NCI-H460 (cell line): ENCODE data around the gene BAHD1. TPM values are rescaled to one million over a fixed set of nuclear protein-coding genes. Genes with fewer than 3 reads are reported as not detected.

Experiments used
- DNase-seq: peaks from one replicate; pipeline ENCODE4 v3.0.0-alpha.2; 2016; ENCODE audit warnings: low read depth; ENCODE audit errors: extremely low read depth
- total RNA-seq: library from RNA; depleted of rRNA; stranded (reverse); fragments of >200 nt; shearing (Covaris generic); gene quantifications from 2 replicates; pipeline ENCODE4 v1.2.3, GENCODE V29; 2014

BAHD1 gene
- total RNA-seq, 1 experiment from 2014 or later = 7.2 TPM

DNA sequence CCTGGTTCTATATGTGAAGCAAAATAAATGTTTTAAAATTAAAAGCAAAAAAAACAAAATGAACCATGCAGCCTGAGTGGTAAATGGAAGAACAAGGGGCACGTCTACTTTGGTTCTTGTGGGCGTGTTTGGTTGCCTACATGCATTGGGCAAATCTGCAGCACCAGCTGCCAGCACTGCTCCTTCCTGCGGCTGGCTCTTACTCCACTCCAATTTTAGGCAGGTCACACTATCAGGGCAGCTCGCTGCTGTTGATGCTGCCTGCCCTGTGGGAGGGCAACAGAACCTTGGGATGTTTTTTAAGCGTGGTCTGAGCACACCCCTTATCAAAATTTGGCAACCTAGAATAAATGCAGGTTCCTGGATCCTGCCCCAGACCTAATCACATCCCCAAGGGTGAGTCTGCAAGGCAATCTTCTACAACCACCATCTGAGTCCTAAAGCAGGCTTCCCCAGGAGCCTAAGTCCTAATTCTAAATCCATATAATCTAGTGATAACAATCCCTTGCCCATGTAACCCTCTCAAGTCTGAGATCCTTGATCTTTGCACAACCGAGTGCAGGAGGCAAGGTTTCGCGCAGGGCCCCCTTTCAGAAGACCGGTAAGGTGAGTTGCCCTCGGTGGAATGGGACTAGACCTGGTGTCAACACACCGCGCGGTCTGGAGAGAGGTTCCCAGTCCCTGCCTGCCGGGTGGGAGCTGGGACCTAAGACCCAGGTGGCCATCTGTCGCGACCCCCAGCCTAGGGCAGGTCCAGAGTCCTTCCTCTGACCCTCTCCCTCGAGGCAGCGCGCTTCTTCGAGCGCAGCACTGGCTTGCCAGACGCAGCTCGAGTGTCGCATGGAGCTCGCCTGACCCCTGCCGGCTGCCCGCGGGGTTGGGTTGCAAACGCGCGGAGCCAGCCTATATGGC, 19.3 kb upstream of the BAHD1 start:
- peak; percentile 62 for DNase-seq

DNA sequence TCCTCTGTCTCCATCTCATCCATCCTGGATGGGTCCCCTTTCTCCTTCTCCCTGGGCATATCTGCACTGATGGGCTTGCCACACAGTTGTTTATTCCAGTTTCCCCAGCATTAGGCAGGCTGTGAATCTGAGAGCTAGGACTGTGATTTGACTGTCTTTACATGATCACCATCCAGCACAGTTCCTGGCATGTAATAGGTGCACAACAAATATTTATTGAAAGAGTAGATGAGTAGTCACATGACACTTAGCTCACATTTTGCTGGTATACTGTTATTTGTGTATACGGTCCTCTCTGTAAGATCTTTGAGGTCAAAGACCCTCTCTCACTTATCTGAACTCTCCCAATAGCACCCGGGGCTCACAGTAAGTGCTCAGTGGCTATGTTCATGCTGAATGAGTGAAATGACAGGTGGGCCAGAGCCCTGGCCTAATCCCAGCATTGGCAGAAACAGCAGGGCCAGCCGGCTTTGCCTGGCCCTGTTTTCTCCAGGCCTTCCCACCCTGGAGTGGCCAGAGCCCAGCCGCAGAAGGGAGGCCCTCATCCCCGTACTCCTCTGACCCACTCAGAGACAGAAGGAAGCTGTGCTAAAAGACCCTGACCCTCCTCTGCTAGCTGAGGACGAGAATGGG, 16.2 kb upstream of the BAHD1 start:
- DNase-seq = no peak

- DNase-seq = no peak
These were observed 15.1 kb upstream of the BAHD1 start for GRCh38 chr15:40425681-40426080.

DNA sequence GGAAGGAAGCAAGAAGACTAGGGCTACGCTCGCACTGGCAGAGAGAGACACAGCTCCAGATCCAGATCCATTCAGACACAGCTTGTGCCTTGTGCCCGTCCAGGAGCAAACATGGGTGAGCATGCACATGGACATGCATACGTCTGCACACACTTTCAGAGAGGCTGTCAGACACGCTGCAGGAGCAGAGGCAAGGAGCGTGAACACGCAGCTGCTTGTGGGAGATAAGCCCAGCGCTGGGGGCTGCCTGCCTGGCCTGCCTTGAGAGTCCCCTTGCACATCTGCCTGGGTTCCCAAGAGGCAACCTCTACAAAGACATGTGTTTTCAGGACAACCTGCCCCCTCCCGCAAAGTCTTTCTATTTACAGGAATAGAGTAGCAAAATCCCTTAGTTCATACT, 13.6 kb upstream of the BAHD1 start:
- DNase-seq = no peak

DNA sequence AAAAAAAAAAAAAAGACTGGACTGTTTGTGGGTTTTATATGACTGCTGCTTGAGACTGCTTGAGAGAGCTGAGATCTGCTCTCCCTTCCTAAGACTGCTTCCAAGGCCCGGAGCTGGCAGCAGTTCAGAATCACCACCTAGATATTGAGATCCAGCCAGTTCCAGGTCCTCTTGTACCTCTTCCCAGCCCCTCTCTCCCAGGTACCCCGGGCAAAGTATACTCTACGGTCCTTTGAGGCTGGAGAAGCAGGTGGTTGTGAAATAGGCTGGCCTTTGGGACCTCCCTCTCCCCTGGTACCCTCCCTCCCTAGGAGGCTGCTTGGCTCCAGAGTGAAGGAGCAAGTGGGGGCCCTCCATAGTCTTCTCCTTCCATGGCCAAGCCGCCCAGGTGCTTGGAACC, 12.6 kb upstream of the BAHD1 start:
- no peak for DNase-seq

- no peak for DNase-seq
These were observed 11.6 kb upstream of the BAHD1 start for GRCh38 chr15:40429068-40429710.

DNA sequence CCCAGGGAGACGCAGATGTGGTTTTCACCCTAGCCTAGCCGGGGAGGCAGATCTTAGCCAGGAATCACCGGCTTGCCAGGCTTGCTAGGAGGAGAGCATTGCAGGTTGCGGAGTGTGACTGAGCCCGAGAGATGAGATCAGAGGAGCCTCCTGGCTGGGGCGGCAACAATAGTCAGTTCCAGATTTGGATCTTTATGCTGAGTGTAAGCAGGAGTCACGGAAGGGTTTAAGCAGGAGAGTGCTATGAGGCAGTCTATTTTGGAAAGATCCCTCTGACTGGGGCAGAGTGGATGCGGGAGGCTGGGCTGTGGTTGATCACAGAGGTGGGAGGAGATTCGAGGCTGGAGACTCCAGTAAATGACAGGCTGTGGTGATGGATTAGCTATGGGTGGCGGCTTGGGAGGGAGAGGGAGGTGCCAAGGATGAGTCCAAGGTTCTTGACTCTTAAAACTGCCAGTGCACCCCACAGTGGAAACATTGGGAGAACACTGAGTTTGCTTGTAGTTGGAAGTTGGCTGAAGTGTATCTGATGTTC, 10.4 kb upstream of the BAHD1 start:
- no peak for DNase-seq

DNA sequence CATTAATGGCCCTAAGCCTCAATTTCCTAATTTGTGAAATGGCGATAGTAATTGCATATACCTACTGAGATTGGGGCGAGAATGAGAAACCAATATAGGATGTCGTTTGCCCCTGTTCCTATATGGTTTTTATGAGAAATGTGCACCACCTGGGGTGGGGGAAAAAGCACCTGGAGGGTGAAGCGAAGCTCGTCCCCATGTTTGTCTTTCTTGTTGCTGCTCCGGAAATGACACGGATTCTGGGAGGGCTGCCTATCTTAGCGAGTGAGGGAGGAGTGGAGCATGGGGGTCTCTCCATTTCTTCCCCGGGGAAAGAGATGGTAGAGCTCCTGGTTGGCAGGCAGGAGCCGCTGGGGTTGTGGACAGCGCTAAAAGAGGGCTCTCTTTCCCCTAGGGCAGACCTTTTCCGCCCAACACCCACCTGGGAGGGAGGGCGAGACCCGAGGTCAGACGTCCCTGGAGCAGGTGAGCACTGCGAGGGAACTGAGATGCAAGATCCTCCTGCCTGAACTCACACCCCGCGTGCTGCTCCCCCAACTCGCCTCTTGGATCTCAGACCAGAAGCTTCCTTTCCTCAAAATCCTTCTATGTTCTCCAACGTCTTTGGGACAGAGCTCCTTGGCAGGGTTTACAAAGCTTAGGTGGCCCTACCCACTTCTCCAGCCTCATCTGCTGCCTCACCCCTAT, 5.6 kb upstream of the BAHD1 start:
- no peak for DNase-seq

DNA sequence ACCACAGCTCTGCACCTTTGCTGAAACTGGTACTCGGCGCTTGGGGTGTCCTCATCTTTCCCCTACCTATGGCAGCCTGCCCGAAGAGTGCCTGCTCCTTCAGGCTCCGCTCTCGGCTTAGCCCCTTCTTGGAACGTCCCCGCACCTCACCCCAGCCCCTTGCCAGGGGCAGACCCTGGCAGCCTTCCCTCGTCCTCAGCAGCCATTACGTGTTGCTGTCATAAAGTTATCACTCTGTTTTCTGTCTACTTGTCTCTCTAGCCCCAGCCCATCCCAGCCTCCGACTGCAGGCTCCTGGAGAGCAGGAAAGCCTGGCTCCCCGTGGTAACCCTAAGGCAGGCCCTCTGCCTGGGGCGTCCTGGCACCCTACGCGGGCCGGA, 5.1 kb upstream of the BAHD1 start:
- DNase-seq = no peak

- no peak for DNase-seq
These were observed 4.4 kb upstream of the BAHD1 start for GRCh38 chr15:40436116-40436891.

DNA sequence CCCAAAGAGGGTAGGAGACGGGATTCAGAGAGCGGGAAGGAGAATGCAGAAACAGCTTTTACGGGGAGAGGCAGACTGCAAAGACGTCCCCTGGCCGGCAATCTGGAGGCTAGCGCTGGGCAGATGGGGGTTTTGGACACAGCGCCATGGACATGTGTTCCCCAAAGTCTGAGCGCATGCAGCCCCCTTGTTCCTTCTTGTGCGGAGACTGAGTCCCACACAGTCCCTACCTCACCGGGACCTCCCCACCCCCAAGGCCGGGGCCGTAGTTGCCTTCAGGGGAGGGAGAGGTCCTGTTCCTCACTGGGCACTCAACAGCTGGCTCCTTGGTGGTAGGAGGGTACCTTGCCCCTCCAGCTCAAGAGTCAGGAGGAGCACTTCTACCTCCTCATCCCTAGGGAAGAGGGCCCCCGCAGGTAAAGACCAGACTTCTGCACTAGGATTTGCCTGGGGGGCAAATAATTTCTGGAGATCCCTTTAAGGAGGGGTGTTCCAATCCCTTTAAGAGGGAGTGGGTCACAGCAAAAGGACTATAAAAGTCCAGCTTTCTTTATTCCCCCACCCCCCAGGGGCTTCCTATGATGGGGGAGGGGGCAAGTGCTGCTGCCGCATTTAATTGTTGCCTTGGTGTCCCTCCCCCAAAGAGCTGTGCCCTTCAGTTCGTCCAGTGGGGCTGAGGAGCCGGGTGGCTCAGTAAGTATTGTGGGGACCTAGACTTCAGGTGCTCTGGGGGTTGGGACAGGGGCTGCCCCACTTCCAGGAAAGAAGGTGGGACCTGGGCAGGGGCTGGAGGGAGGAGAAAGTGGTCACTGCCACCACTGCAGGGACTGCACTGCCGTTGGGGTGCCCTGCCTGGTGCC, 3.6 kb upstream of the BAHD1 start:
- no peak for DNase-seq

DNA sequence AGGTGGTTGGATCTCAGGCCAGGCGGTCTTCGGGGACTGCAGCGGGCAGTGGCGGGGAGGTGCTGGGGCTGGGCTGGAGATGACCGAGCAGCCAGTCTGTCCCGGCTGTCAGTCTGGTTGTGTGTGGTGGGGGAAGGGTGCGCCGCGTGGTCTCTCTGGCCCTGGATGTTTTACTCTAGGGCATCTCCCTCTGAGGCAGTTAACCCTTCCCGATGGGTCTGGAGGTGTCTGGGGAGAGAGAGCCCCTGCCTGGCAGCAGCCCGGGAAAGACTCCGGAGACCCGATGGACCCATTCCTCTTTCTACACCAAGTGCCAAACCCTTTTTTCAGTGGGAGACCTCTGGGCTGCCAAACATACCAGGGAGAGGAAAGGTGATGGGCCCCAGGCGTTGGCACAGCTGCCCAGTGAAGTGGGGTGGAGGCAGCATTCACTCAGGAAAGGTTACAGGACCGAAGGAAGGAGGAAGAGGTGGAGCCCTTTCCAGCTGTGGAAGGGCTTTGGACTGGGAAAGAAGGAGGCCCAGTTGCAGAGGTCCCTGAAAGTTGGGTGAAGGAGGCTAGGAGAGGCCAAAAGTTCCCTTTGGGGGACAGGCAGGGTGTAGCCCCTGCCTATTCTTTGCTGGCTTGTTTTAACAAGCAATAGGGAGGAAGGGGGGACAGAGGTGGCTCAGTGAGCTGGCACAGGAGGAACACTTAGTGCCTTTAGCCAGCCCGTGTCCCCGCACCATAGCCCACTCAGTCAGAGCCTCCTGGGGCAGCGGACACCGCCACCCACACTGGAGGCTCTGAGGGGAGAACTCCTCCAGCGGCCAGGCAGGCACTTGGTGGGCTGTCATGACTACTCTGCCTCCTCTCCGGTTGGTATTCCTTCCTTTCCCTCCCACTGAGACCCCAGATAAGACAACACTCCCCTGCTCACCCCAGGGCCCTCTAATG, 2.7 kb upstream of the BAHD1 start:
- no peak for DNase-seq

- DNase-seq = no peak
These were observed 2.0 kb upstream of the BAHD1 start for GRCh38 chr15:40438712-40439111.

DNA sequence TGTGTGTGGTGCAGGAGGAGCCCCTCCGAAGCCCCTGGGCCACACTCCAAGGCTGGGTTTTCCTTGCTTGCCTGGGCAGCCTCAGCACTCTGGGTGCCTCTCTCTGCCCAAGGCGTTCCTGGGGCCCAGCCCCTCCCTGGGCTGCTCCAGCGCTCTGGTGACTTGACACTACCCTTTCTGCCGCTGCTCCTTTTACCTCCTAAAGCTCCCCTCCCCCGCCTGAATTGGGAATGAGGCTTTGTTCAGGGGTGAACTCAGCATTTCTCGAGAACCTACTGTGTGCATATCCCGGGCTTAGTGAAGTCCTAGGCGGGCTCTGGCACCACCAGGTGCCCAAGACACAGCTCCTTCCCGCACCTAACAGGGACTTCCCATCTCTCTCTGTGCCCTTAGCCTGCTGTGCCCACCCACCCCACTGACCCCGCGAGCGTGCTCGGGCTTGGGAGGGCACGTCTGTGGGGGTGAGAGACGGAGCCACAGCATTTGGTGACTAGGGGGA, 1.2 kb upstream of the BAHD1 start:
- DNase-seq = no peak

- DNase-seq = no peak
These were observed 602 bp upstream of the BAHD1 start for GRCh38 chr15:40439960-40440742.

- DNase-seq = no peak
These were observed 1.1 kb downstream of the BAHD1 start for GRCh38 chr15:40441565-40442531.
